OCI-LY3 (cell line): ENCODE data around the gene RPGR.

Experiments used
- CTCF ChIP-seq: fragments of 200-600, 300-600 bp; sonication (generic); IDR thresholded peaks from 2 replicates; pipeline ENCODE4 v1.5.1; 2014; ENCODE audit warnings: antibody characterized with exemption, low read length, low read depth
- EZH2phosphoT487 ChIP-seq: fragments of 200-600 bp; shearing (Covaris generic); IDR thresholded peaks from 2 replicates; pipeline ENCODE4 v1.6.1; 2018; ENCODE audit warnings: antibody characterized with exemption, mixed run types, low read depth

- no peak for TF ChIP-seq CTCF
- no peak for TF ChIP-seq EZH2phosphoT487
Measured at GRCh38 chrX:38224160-38224559, 103.1 kb downstream of the RPGR start.
